ENCODE data around the gene ANO10. TPM values are rescaled to one million over a fixed set of nuclear protein-coding genes. Genes with fewer than 3 reads are reported as not detected.
"Not testable (repeated sequence)": the region's sequence is repeated elsewhere in the genome, so short reads cannot be mapped to it uniquely, and the experiment has no call there.

The ANO10 gene
- total and polyA plus RNA-seq, 7 experiments from 2014 or later = 6.1 to 13.6 (median 9.3) TPM

GRCh38 chr3:43478839-43479238 lies 143.0 kb downstream of the ANO10 start:
- H3K27me3 Mint-ChIP-seq; H3K36me3 ChIP-seq (ENCODE audit: control insufficient read depth in 2 of 3, insufficient read depth in 3 of 3, low read length in 3 of 3); DNase-seq; H3K9me3 ChIP-seq (ENCODE audit: control insufficient read depth in 2 of 3, low read length in 3 of 3); H3K27me3 ChIP-seq (ENCODE audit: control insufficient read depth in 2 of 2, insufficient read depth in 2 of 2, low read length in 2 of 2); H3K4me3 ChIP-seq (ENCODE audit: low read length); ATAC-seq; H3K27ac ChIP-seq (ENCODE audit: low read depth, low read length): not testable (repeated sequence)
- peaks cover 10 to 23% (median 12%) of the 10 kb centered on the region in 5 donors for H3K36me3 Mint-ChIP-seq
- peaks cover 29 to 70% (median 64%) of the 10 kb centered on the region in 7 donors for H3K4me1 Mint-ChIP-seq
- ChIA-PET CTCF (interaction anchor here (0.9 to 1.6 kb wide), 5 partner anchors 22 to 255 kb away, joined by 3 to 5 read pairs (median 3); no protein-coding TSS in a partner anchor), POLR2A (interaction anchor here (0.6 to 1.3 kb wide), 5 partner anchors 19 to 90 kb away, joined by 3 to 4 read pairs (median 3); no protein-coding TSS in a partner anchor)
- H3K27ac Mint-ChIP-seq = peak overlapping the region in 8 of 9 donors; percentile 92 to 99 (median 98)
- peak overlapping the region in 2 of 10 donors; percentile 12 to 14 for H3K4me3 Mint-ChIP-seq
- H3K9me3 Mint-ChIP-seq = peaks cover 0 to 18% (median 9%) of the 10 kb centered on the region in 11 donors
- intact Hi-C loops (cut with micrococcal nuclease) = loop anchor here in 1 of 2 donors (1.0 kb wide), 1 partner anchor 317 kb away; no protein-coding TSS in a partner anchor
- peaks cover 42 to 43% of the 10 kb centered on the region in 2 donors for H3K4me1 ChIP-seq (ENCODE audit: control insufficient read depth in 2 of 2, insufficient read depth in 2 of 2, low read length in 2 of 2)

- peak overlapping the region; percentile 71 for H3K27ac ChIP-seq (ENCODE audit: low read depth, low read length)
- peak overlapping the region; percentile 91 to 99 (median 98) for H3K27ac Mint-ChIP-seq
- H3K36me3 Mint-ChIP-seq = peaks cover 10 to 27% (median 13%) of the 10 kb centered on the region in 5 donors
- DNase-seq = no peak
- peak overlapping the region; percentile 7 for H3K4me3 ChIP-seq (ENCODE audit: low read length)
- H3K27me3 ChIP-seq (ENCODE audit: control insufficient read depth in 2 of 2, insufficient read depth in 2 of 2, low read length in 2 of 2) = no peaks in the 10 kb centered on the region
- intact Hi-C loops (cut with micrococcal nuclease) = loop anchor here in 1 of 2 donors (1.0 kb wide), 1 partner anchor 316 kb away; no protein-coding TSS in a partner anchor
- CTCF ChIA-PET = interaction anchor here (0.9 to 1.6 kb wide), 5 partner anchors 23 to 255 kb away, joined by 3 to 5 read pairs (median 3); no protein-coding TSS in a partner anchor
- peaks cover 40 to 42% of the 10 kb centered on the region in 2 donors for H3K4me1 ChIP-seq (ENCODE audit: control insufficient read depth in 2 of 2, insufficient read depth in 2 of 2, low read length in 2 of 2)
- H3K4me1 Mint-ChIP-seq = peaks cover 28 to 70% (median 64%) of the 10 kb centered on the region in 7 donors
- no peaks in the 10 kb centered on the region for H3K9me3 ChIP-seq (ENCODE audit: control insufficient read depth in 2 of 3, low read length in 3 of 3)
- ATAC-seq = no peak
- peak overlapping the region; percentile 48 to 78 (median 65) for H3K4me3 Mint-ChIP-seq
- H3K9me3 Mint-ChIP-seq = peaks cover 0 to 17% (median 9%) of the 10 kb centered on the region in 11 donors
- H3K27me3 Mint-ChIP-seq = peaks cover 0 to 2% (median 0%) of the 10 kb centered on the region in 5 donors
- POLR2A ChIA-PET = interaction anchor here (0.5 to 1.4 kb wide), 7 partner anchors 20 to 90 kb away, joined by 3 to 4 read pairs (median 3); no protein-coding TSS in a partner anchor
- no peaks in the 10 kb centered on the region for H3K36me3 ChIP-seq (ENCODE audit: control insufficient read depth in 2 of 3, insufficient read depth in 3 of 3, low read length in 3 of 3)
Measured at GRCh38 chr3:43478118-43478785, 143.6 kb downstream of the ANO10 start.

GRCh38 chr3:43477600-43477999 lies 144.2 kb downstream of the ANO10 start:
- Histone ChIP-seq H3K4me1 (ENCODE audit: control insufficient read depth in 2 of 2, insufficient read depth in 2 of 2, low read length in 2 of 2) (peaks cover 33 to 40% of the 10 kb centered on the region in 2 donors), H3K27ac (ENCODE audit: low read depth, low read length) (peak overlapping the region; percentile 71), H3K9me3 (ENCODE audit: control insufficient read depth in 2 of 3, low read length in 3 of 3) (no peaks in the 10 kb centered on the region), H3K27me3 (ENCODE audit: control insufficient read depth in 2 of 2, insufficient read depth in 2 of 2, low read length in 2 of 2) (no peaks in the 10 kb centered on the region), H3K36me3 (ENCODE audit: control insufficient read depth in 2 of 3, insufficient read depth in 3 of 3, low read length in 3 of 3) (no peaks in the 10 kb centered on the region), H3K4me3 (ENCODE audit: low read length) (peak overlapping the region; percentile 7)
- H3K27ac Mint-ChIP-seq = peak overlapping the region; percentile 91 to 99 (median 98)
- H3K4me3 Mint-ChIP-seq = peak overlapping the region; percentile 48 to 78 (median 65)
- CTCF ChIA-PET = interaction anchor here (0.9 to 1.5 kb wide), 2 partner anchors 24 to 26 kb away, joined by 4 to 5 read pairs; no protein-coding TSS in a partner anchor
- POLR2A ChIA-PET = interaction anchor here (0.5 to 1.4 kb wide), 7 partner anchors 9 to 380 kb away, joined by 3 to 5 read pairs (median 3); no protein-coding TSS in a partner anchor
- peaks cover 7 to 27% (median 12%) of the 10 kb centered on the region in 5 donors for H3K36me3 Mint-ChIP-seq
- H3K9me3 Mint-ChIP-seq = peaks cover 0 to 16% (median 9%) of the 10 kb centered on the region in 11 donors
- H3K27me3 Mint-ChIP-seq = peaks cover 0 to 2% (median 0%) of the 10 kb centered on the region in 5 donors
- DNase-seq (peak in 8 of 9 donors; percentile 21 to 81 (median 72)), ATAC-seq (peak; percentile 98)
- peaks cover 24 to 66% (median 60%) of the 10 kb centered on the region in 7 donors for H3K4me1 Mint-ChIP-seq
- intact Hi-C loops (cut with micrococcal nuclease) = loop anchor here in 1 of 2 donors (1.0 to 2.0 kb wide), 5 partner anchors 26 to 371 kb away; partner anchors contain the start of genes POMGNT2 and SNRK

GRCh38 chr3:43473737-43474136 lies 148.1 kb downstream of the ANO10 start:
- Mint-ChIP-seq H3K36me3 (peaks cover 0 to 22% (median 8%) of the 10 kb centered on the region in 5 donors), H3K4me1 (peaks cover 19 to 47% (median 40%) of the 10 kb centered on the region in 7 donors), H3K4me3 (no peak overlapping the region), H3K9me3 (peaks cover 0 to 13% (median 4%) of the 10 kb centered on the region in 11 donors), H3K27ac (peak overlapping the region in 4 of 9 donors; percentile 2 to 40 (median 22)), H3K27me3 (peaks cover 0 to 4% (median 0%) of the 10 kb centered on the region in 5 donors)
- no peaks in the 10 kb centered on the region for H3K36me3 ChIP-seq (ENCODE audit: control insufficient read depth in 2 of 3, insufficient read depth in 3 of 3, low read length in 3 of 3)
- intact Hi-C loops (cut with micrococcal nuclease) = no loop called here
- peaks cover 25 to 39% of the 10 kb centered on the region in 2 donors for H3K4me1 ChIP-seq (ENCODE audit: control insufficient read depth in 2 of 2, insufficient read depth in 2 of 2, low read length in 2 of 2)
- no peak for ATAC-seq
- ChIA-PET CTCF (no interaction called here), POLR2A (interaction anchor here (1.7 kb wide), 1 partner anchor 71 kb away, joined by 3 read pairs; no protein-coding TSS in a partner anchor)
- H3K9me3 ChIP-seq (ENCODE audit: control insufficient read depth in 2 of 3, low read length in 3 of 3) = no peaks in the 10 kb centered on the region
- no peak for DNase-seq
- H3K4me3 ChIP-seq (ENCODE audit: low read length) = no peak overlapping the region
- no peak overlapping the region for H3K27ac ChIP-seq (ENCODE audit: low read depth, low read length)
- H3K27me3 ChIP-seq (ENCODE audit: control insufficient read depth in 2 of 2, insufficient read depth in 2 of 2, low read length in 2 of 2) = no peaks in the 10 kb centered on the region

GRCh38 chr3:43473244-43473643 lies 148.6 kb downstream of the ANO10 start:
- Histone ChIP-seq H3K4me1 (ENCODE audit: control insufficient read depth in 2 of 2, insufficient read depth in 2 of 2, low read length in 2 of 2) (peaks cover 20 to 34% of the 10 kb centered on the region in 2 donors), H3K27me3 (ENCODE audit: control insufficient read depth in 2 of 2, insufficient read depth in 2 of 2, low read length in 2 of 2) (no peaks in the 10 kb centered on the region), H3K9me3 (ENCODE audit: control insufficient read depth in 2 of 3, low read length in 3 of 3) (no peaks in the 10 kb centered on the region), H3K27ac (ENCODE audit: low read depth, low read length) (no peak overlapping the region), H3K36me3 (ENCODE audit: control insufficient read depth in 2 of 3, insufficient read depth in 3 of 3, low read length in 3 of 3) (no peaks in the 10 kb centered on the region), H3K4me3 (ENCODE audit: low read length) (no peak overlapping the region)
- H3K4me3 Mint-ChIP-seq = no peak overlapping the region
- H3K9me3 Mint-ChIP-seq = peaks cover 0 to 13% (median 4%) of the 10 kb centered on the region in 11 donors
- intact Hi-C loops (cut with micrococcal nuclease) = no loop called here
- peaks cover 15 to 42% (median 36%) of the 10 kb centered on the region in 7 donors for H3K4me1 Mint-ChIP-seq
- CTCF ChIA-PET = no interaction called here
- ATAC-seq (no peak), DNase-seq (no peak)
- peaks cover 0 to 18% (median 8%) of the 10 kb centered on the region in 5 donors for H3K36me3 Mint-ChIP-seq
- peak overlapping the region in 4 of 9 donors; percentile 2 to 40 (median 22) for H3K27ac Mint-ChIP-seq
- H3K27me3 Mint-ChIP-seq = peaks cover 0 to 4% (median 0%) of the 10 kb centered on the region in 5 donors
- POLR2A ChIA-PET = no interaction called here

- Histone ChIP-seq H3K9me3 (ENCODE audit: control insufficient read depth in 2 of 3, low read length in 3 of 3) (no peaks in the 10 kb centered on the region), H3K4me1 (ENCODE audit: control insufficient read depth in 2 of 2, insufficient read depth in 2 of 2, low read length in 2 of 2) (peaks cover 0 to 5% of the 10 kb centered on the region in 2 donors), H3K36me3 (ENCODE audit: control insufficient read depth in 2 of 3, insufficient read depth in 3 of 3, low read length in 3 of 3) (no peaks in the 10 kb centered on the region), H3K27me3 (ENCODE audit: control insufficient read depth in 2 of 2, insufficient read depth in 2 of 2, low read length in 2 of 2) (no peaks in the 10 kb centered on the region), H3K27ac (ENCODE audit: low read depth, low read length) (no peak overlapping the region), H3K4me3 (ENCODE audit: low read length) (no peak overlapping the region)
- Mint-ChIP-seq H3K27ac (peak overlapping the region in 2 of 9 donors; percentile 25 to 64), H3K4me1 (peaks cover 0 to 16% (median 10%) of the 10 kb centered on the region in 7 donors), H3K4me3 (no peak overlapping the region), H3K27me3 (peaks cover 0 to 2% (median 0%) of the 10 kb centered on the region in 5 donors), H3K9me3 (peaks cover 0 to 9% (median 1%) of the 10 kb centered on the region in 11 donors), H3K36me3 (peaks cover 7 to 10% (median 10%) of the 10 kb centered on the region in 5 donors)
- ChIA-PET CTCF (no interaction called here), POLR2A (interaction anchor here (0.6 to 1.4 kb wide), 4 partner anchors 8 to 131 kb away, joined by 3 to 9 read pairs (median 4); no protein-coding TSS in a partner anchor)
- intact Hi-C loops (cut with micrococcal nuclease) = no loop called here
- DNase-seq (no peak), ATAC-seq (no peak)
Measured at GRCh38 chr3:43468133-43468532, 153.7 kb downstream of the ANO10 start.
